PC-3 (cell line): ENCODE results near the gene PASK. TPM values are rescaled to one million over a fixed set of nuclear protein-coding genes. Genes with fewer than 3 reads are reported as not detected.

ENCODE experiments used
- ATAC-seq: fragments of 200-7000 bp; cut with Tn5 transposase; 2 replicates; pipeline ENCODE4 v1.9.1; 2020; ENCODE audit warnings: mild to moderate bottlenecking, moderate library complexity
- BruUV-seq: library from RNA; stranded (reverse); fragments of 400-500 nt; replicated peaks from 2 replicates; lab custom pipeline; 2021; lab: Mats Ljungman, UMichigan
- CTCF ChIA-PET: fragments of 300-600 bp; sonication (Branson Sonifier 250); formaldehyde crosslinking; loops from one replicate; lab custom pipeline; 2022; ENCODE audit warnings: antibody characterized with exemption; lab: Charles Lee
- POLR2A ChIA-PET: fragments of 300-600 bp; sonication (Branson Sonifier 250); formaldehyde crosslinking; loops from one replicate; lab custom pipeline; 2022; ENCODE audit warnings: antibody characterized with exemption; ENCODE audit not compliant: unreplicated experiment; lab: Charles Lee
- DNase-seq: peaks from one replicate; pipeline ENCODE4 v3.0.0-alpha.2; 2015
- H2AFZ ChIP-seq: fragments of 300-600 bp; sonication (generic); 2 replicates; pipeline ENCODE4 v1.6.0; 2016; ENCODE audit warnings: antibody characterized with exemption, low read length
- H3F3A ChIP-seq: fragments of 300-600 bp; sonication (generic); one replicate; pipeline ENCODE4 v1.6.0; 2017; ENCODE audit warnings: antibody characterized with exemption, low read length, control low read depth, mild to moderate bottlenecking; ENCODE audit not compliant: unreplicated experiment
- H3K27ac ChIP-seq: fragments of 300-600 bp; sonication (generic); 2 replicates; pipeline ENCODE4 v1.5.1; 2016; ENCODE audit warnings: mild to moderate bottlenecking, low read length
- H3K27me3 ChIP-seq: fragments of 300-600 bp; sonication (generic); 2 replicates; pipeline ENCODE4 v1.6.1; 2016; ENCODE audit warnings: low read length, mixed read lengths
- H3K36me3 ChIP-seq: fragments of 300-600 bp; sonication (generic); 2 replicates; pipeline ENCODE4 v1.6.1; 2016; ENCODE audit warnings: low read depth, mixed run types, low read length, mixed read lengths
- H3K4me1 ChIP-seq: fragments of 300-600 bp; sonication (generic); 2 replicates; pipeline ENCODE4 v1.5.1; 2016; ENCODE audit warnings: low read length; ENCODE audit not compliant: insufficient read depth
- H3K4me2 ChIP-seq: fragments of 300-600 bp; sonication (generic); 2 replicates; pipeline ENCODE4 v1.6.0; 2016; ENCODE audit warnings: low read length
- H3K4me3 ChIP-seq: fragments of 300-600 bp; sonication (generic); 2 replicates; pipeline ENCODE4 v1.5.1; 2016; ENCODE audit warnings: mild to moderate bottlenecking, low read length, mixed read lengths
- H3K79me2 ChIP-seq: fragments of 300-600 bp; sonication (generic); 2 replicates; pipeline ENCODE4 v1.6.1; 2017; ENCODE audit warnings: low read length, mixed read lengths
- H3K9ac ChIP-seq: fragments of 300-600 bp; sonication (generic); 2 replicates; pipeline ENCODE4 v1.6.0; 2016; ENCODE audit warnings: mild to moderate bottlenecking, low read length
- H3K9me2 ChIP-seq: fragments of 300-600 bp; sonication (generic); replicated peaks from 2 replicates; pipeline ENCODE4 v1.6.1; 2016; ENCODE audit warnings: mixed run types, low read length, mixed read lengths
- H3K9me3 ChIP-seq: fragments of 300-600 bp; sonication (generic); 2 replicates; pipeline ENCODE4 v1.6.1; 2016; ENCODE audit warnings: low read length, mixed read lengths
- H4K20me1 ChIP-seq: fragments of 300-600 bp; sonication (generic); 2 replicates; pipeline ENCODE4 v1.6.1; 2016; ENCODE audit warnings: low read length, mixed read lengths
- CTCF ChIP-seq: fragments of 300-600 bp; sonication (generic); conservative IDR thresholded peaks from 2 replicates; pipeline ENCODE4 v1.5.1; 2017; ENCODE audit warnings: antibody characterized with exemption, low read depth, mild to moderate bottlenecking, low read length
- EZH2 ChIP-seq: fragments of 300-600 bp; sonication (generic); IDR thresholded peaks from one replicate; pipeline ENCODE4 v1.6.1; 2017; ENCODE audit warnings: antibody characterized with exemption, mild to moderate bottlenecking, low read length; ENCODE audit not compliant: unreplicated experiment
- EZH2phosphoT487 ChIP-seq: fragments of 300-600 bp; sonication (generic); IDR thresholded peaks from 2 replicates; pipeline ENCODE4 v1.6.1; 2018; ENCODE audit warnings: mild to moderate bottlenecking, antibody characterized with exemption, low read length, borderline replicate concordance
- intact Hi-C: fragments of 100-400 bp; cut with micrococcal nuclease; formaldehyde crosslinking; loops from 2 replicates; pipeline ENCODE4 v1.9.0; 2023
- total RNA-seq: library from RNA; depleted of rRNA; stranded (reverse); fragments of >200 nt; gene quantifications from 2 replicates; pipeline ENCODE4 v1.2.3, GENCODE V29; 2014

The PASK gene
- total RNA-seq, 1 experiment from 2014 or later: 4.1 TPM

GRCh38 chr2:241141214-241141770 lies 8.0 kb downstream of the PASK start:
- Histone ChIP-seq H3K4me1 (no peaks in the 10 kb centered on the region), H3K79me2 (no peaks in the 10 kb centered on the region), H2AFZ (no peak overlapping the region), H3K4me3 (no peak overlapping the region), H3K9me2 (no peaks in the 10 kb centered on the region), H3F3A (no peaks in the 10 kb centered on the region), H4K20me1 (no peaks in the 10 kb centered on the region), H3K27ac (no peak overlapping the region), H3K27me3 (no peaks in the 10 kb centered on the region), H3K9ac (no peak overlapping the region), H3K36me3 (no peaks in the 10 kb centered on the region), H3K9me3 (no peaks in the 10 kb centered on the region), H3K4me2 (no peak overlapping the region)
- POLR2A ChIA-PET: no interaction called here
- no peak for TF ChIP-seq CTCF
- no peak for TF ChIP-seq EZH2
- no peak for TF ChIP-seq EZH2phosphoT487
- ATAC-seq (no peak), DNase-seq (no peak)
- CTCF ChIA-PET: no interaction called here
- intact Hi-C loops: no loop called here
- BruUV-seq: no TSS peak

- Histone ChIP-seq H3K9ac (no peak overlapping the region), H4K20me1 (no peaks in the 10 kb centered on the region), H3K27me3 (no peaks in the 10 kb centered on the region), H3K79me2 (no peaks in the 10 kb centered on the region), H3K4me2 (no peak overlapping the region), H3K36me3 (no peaks in the 10 kb centered on the region), H3K9me2 (no peaks in the 10 kb centered on the region), H3F3A (no peaks in the 10 kb centered on the region), H2AFZ (no peak overlapping the region), H3K4me3 (no peak overlapping the region), H3K4me1 (no peaks in the 10 kb centered on the region), H3K27ac (no peak overlapping the region), H3K9me3 (no peaks in the 10 kb centered on the region)
- ATAC-seq: no peak
- BruUV-seq: no TSS peak
- intact Hi-C loops: no loop called here
- ChIA-PET CTCF (no interaction called here), POLR2A (no interaction called here)
- DNase-seq: no peak
- TF ChIP-seq EZH2: no peak
- TF ChIP-seq CTCF: no peak
- TF ChIP-seq EZH2phosphoT487: no peak
Measured at GRCh38 chr2:241140445-241140840, 8.8 kb downstream of the PASK start.

GRCh38 chr2:241139531-241140444 lies 9.5 kb downstream of the PASK start:
- H2AFZ ChIP-seq: no peak overlapping the region
- intact Hi-C loops: no loop called here
- no peaks in the 10 kb centered on the region for H3K79me2 ChIP-seq
- ChIA-PET CTCF (no interaction called here), POLR2A (no interaction called here)
- H3K9ac ChIP-seq: no peak overlapping the region
- no peaks in the 10 kb centered on the region for H4K20me1 ChIP-seq
- no peaks in the 10 kb centered on the region for H3K36me3 ChIP-seq
- no peaks in the 10 kb centered on the region for H3K27me3 ChIP-seq
- no peak overlapping the region for H3K4me2 ChIP-seq
- no peaks in the 10 kb centered on the region for H3K9me3 ChIP-seq
- BruUV-seq: no TSS peak
- no peak overlapping the region for H3K4me3 ChIP-seq
- ATAC-seq (no peak), DNase-seq (no peak)
- H3K9me2 ChIP-seq: no peaks in the 10 kb centered on the region
- no peak for TF ChIP-seq EZH2
- TF ChIP-seq CTCF: no peak
- no peak for TF ChIP-seq EZH2phosphoT487
- no peak overlapping the region for H3K27ac ChIP-seq
- H3F3A ChIP-seq: no peaks in the 10 kb centered on the region
- no peaks in the 10 kb centered on the region for H3K4me1 ChIP-seq
